HEK293T (cell line): ENCODE data around the gene IL17RD.

Experiments used
- CTCF ChIA-PET: fragments of 350-600 bp; formaldehyde crosslinking; extraction: SDS; loops from one replicate; lab custom pipeline; 2021; ENCODE audit warnings: antibody characterized with exemption, inconsistent platforms; lab: Yijun Ruan, JAX
- POLR2A ChIA-PET: fragments of 350-600 bp; formaldehyde crosslinking; extraction: SDS; loops from one replicate; lab custom pipeline; 2020; ENCODE audit warnings: antibody characterized with exemption, inconsistent platforms; lab: Yijun Ruan, JAX
- DNase-seq: peaks from one replicate; pipeline ENCODE4 v3.0.0; 2012; ENCODE audit warnings: mixed read lengths; ENCODE audit errors: extremely low spot score
- ARNT ChIP-seq: fragments of 450-650 bp; IDR thresholded peaks from 2 replicates; pipeline ENCODE4 v1.6.1; 2017; ENCODE audit warnings: mild to moderate bottlenecking
- BHLHE40 ChIP-seq: fragments of 450-650 bp; IDR thresholded peaks from 2 replicates; pipeline ENCODE4 v1.6.1; 2016; ENCODE audit warnings: mild to moderate bottlenecking, moderate library complexity, borderline replicate concordance
- CTBP1 ChIP-seq: fragments of 450-650 bp; IDR thresholded peaks from 2 replicates; pipeline ENCODE4 v1.6.1; 2016; ENCODE audit warnings: borderline replicate concordance
- ELF4 ChIP-seq: fragments of 450-650 bp; IDR thresholded peaks from 2 replicates; pipeline ENCODE4 v1.6.1; 2017; ENCODE audit warnings: antibody characterized with exemption
- FOXA1 ChIP-seq: fragments of 450-650 bp; IDR thresholded peaks from 2 replicates; pipeline ENCODE4 v1.6.1; 2016; ENCODE audit warnings: mild to moderate bottlenecking
- FOXK2 ChIP-seq: fragments of 450-650 bp; IDR thresholded peaks from 2 replicates; pipeline ENCODE4 v1.6.1; 2016; ENCODE audit warnings: mild to moderate bottlenecking
- FOXM1 ChIP-seq: fragments of 450-650 bp; IDR thresholded peaks from 2 replicates; pipeline ENCODE4 v1.6.1; 2017; ENCODE audit warnings: mild to moderate bottlenecking, borderline replicate concordance
- HDGF ChIP-seq: fragments of 450-650 bp; IDR thresholded peaks from 2 replicates; pipeline ENCODE4 v1.6.1; 2017; ENCODE audit warnings: antibody characterized with exemption, borderline replicate concordance
- L3MBTL2 ChIP-seq: fragments of 450-650 bp; conservative IDR thresholded peaks from 2 replicates; pipeline ENCODE4 v1.6.1; 2016; ENCODE audit warnings: mild to moderate bottlenecking
- LEF1 ChIP-seq: fragments of 450-650 bp; IDR thresholded peaks from 2 replicates; pipeline ENCODE4 v1.6.1; 2017; ENCODE audit warnings: mild to moderate bottlenecking, borderline replicate concordance
- NFRKB ChIP-seq: fragments of 450-650 bp; IDR thresholded peaks from 2 replicates; pipeline ENCODE4 v1.6.1; 2016; ENCODE audit warnings: mild to moderate bottlenecking, moderate library complexity
- SP1 ChIP-seq: fragments of 450-650 bp; IDR thresholded peaks from 2 replicates; pipeline ENCODE4 v1.6.1; 2017
- SUZ12 ChIP-seq: fragments of 450-650 bp; IDR thresholded peaks from 2 replicates; pipeline ENCODE4 v1.6.1; 2016; ENCODE audit warnings: mild to moderate bottlenecking
- TARDBP ChIP-seq: fragments of 450-650 bp; IDR thresholded peaks from 2 replicates; pipeline ENCODE4 v1.6.1; 2016
- ZNF384 ChIP-seq: fragments of 450-650 bp; IDR thresholded peaks from 2 replicates; pipeline ENCODE4 v1.6.1; 2016
- TF ChIP-seq, protein P1 (sequence below): fragments of 450-650 bp; IDR thresholded peaks from 2 replicates; pipeline ENCODE4 v1.6.1; 2016

IL17RD gene

DNA sequence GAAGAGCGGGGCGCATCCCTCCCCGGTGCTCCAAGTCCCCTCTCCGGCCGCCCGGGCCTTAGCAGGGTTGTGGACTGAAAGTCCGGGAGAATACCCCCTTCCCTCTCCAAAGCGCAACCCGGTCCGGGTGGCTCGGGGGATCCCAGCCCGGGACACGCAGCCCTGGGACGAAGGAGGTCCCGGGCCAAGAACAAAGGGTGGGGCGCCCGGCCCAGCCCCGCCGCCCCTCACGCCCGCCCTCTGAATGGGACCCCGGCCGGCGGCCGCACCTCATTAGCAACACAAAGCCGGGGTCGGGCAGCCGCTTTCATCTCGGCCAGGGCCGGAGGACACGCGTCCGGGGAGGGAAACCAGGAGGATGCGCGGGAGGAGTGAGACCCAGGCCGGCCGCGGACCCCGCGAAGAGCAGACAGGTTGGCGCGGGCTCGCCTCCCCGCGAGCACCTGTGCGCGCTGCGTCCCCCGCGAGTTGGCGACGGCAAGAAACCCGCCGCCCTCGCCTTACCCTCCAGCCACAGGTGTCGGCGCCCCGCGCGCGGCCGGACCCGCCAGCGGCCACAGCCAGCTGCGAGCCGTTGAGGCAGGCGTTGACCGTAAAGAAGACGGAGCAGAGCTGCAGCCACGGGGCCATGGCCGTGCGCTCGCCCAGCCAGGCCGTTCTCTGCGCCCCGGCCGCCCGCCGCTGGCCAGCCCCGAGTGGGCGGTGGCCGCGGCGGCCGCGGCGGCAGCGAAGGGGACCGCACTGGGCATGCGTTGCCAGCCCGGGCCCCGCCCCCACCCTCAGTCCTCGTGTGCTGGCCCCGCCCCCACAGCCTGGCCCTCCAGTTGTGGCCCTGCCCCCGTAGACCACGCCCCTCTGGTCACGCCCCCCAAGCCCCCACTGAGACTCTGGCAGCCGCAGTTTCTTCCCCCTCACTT, at the start of gene IL17RD:
TSS of gene IL17RD (minus strand) at position 697 of the 917 bp plus-strand sequence. CDS start at position 630, 67 bp downstream.
- CTCF ChIA-PET, result no interaction called here
- POLR2A ChIA-PET, result interaction anchor here (0.5 to 0.6 kb wide), 2 partner anchors 14 to 92 kb away, joined by 3 read pairs; no protein-coding TSS in a partner anchor
- DNase-seq, result peak; percentile 96
- TF ChIP-seq L3MBTL2 (peak; percentile 54), ZNF384 (no peak)

DNA sequence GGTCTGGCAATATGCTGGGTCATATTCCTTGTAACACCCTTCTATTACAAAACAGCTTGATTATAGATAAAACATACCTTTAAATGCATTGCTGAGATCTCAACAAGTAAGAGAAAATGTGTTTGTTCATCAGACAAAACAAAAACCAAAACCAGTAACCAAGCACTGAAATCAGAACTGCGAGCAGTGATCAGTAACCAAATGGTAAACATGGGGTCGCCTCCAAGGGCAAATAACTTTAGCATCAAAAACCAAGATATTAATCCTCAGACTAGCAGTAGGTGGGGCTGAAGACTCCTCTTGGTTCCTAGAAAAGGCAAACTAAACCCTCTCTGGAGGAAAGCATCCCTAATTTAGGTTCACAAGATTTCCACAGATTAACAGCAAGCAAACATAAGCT, 41.3 kb upstream of the IL17RD start:
- POLR2A ChIA-PET, result no interaction called here
- no peak for TF ChIP-seq FOXM1
- TF ChIP-seq ELF4, result no peak
- TF ChIP-seq SP1, result no peak
- TF ChIP-seq BHLHE40, result no peak
- TF ChIP-seq HDGF, result no peak
- TF ChIP-seq CTBP1, result no peak
- TF ChIP-seq LEF1, result no peak
- no peak for TF ChIP-seq ARNT
- no peak for TF ChIP-seq FOXA1
- TF ChIP-seq, protein P1, sequence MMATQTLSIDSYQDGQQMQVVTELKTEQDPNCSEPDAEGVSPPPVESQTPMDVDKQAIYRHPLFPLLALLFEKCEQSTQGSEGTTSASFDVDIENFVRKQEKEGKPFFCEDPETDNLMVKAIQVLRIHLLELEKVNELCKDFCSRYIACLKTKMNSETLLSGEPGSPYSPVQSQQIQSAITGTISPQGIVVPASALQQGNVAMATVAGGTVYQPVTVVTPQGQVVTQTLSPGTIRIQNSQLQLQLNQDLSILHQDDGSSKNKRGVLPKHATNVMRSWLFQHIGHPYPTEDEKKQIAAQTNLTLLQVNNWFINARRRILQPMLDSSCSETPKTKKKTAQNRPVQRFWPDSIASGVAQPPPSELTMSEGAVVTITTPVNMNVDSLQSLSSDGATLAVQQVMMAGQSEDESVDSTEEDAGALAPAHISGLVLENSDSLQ, result no peak
- no peak for TF ChIP-seq NFRKB
- no peak for TF ChIP-seq SUZ12
- TF ChIP-seq FOXK2, result no peak
- TF ChIP-seq L3MBTL2, result no peak
- TF ChIP-seq ZNF384, result no peak
- no peak for TF ChIP-seq TARDBP
- CTCF ChIA-PET, result interaction anchor here (0.7 kb wide), 1 partner anchor 33 kb away, joined by 4 read pairs; no protein-coding TSS in a partner anchor
- no peak for DNase-seq

DNA sequence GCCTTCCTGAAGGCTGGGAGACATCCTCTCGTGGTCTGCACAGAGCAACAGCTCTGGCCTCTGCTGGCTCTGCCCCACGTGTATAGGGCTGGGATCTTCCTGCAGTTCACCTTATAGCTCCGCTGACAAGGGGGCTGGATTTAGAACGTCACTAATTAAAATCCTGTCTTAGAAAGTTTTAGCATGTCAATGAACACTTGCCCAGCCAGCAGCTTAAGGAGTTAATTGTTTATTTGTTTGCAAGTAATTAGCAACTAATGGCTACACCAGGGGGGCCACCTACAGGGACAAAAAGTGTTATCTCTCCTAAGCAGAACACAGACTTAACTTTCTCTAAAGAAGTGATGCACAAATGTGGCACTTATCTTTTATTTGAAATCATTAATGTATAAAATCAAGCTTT, 34.7 kb upstream of the IL17RD start, which contains the start of gene HESX1:
TSS of gene HESX1 (minus strand) at position 84 of the 403 bp plus-strand sequence. CDS start at position 24, 60 bp downstream.
- CTCF ChIA-PET, result interaction anchor here (0.9 kb wide), 1 partner anchor 10 kb away, joined by 3 read pairs; no protein-coding TSS in a partner anchor
- DNase-seq, result no peak
- POLR2A ChIA-PET, result no interaction called here
- TF ChIP-seq ELF4 (no peak), FOXK2 (no peak), ARNT (no peak), FOXM1 (no peak), BHLHE40 (no peak), SP1 (no peak), HDGF (no peak), SUZ12 (no peak), TARDBP (no peak), ZNF384 (no peak)

DNA sequence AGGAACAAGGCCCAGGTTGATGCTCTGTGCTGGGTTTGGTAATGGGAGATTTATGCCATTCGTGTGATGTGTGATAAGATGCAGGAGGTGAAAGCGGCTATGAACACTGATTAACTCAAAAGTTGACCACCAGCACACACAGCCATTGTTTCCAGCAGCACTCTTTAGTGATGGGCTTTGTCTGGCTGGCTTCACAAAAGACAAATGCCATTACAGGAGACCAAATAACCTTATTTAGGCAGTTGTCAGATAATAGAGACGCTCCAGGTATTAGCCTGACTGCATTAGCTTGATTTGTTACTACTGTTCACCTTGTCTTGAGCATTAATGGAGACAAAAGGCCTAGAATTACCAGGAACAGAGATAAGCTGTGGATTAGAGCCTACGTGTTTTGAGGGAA, 29.5 kb upstream of the IL17RD start:
- TF ChIP-seq, protein P1, result no peak
- TF ChIP-seq BHLHE40 (no peak), L3MBTL2 (no peak), HDGF (no peak), SUZ12 (no peak), NFRKB (no peak), FOXA1 (no peak)
- no peak for DNase-seq
- CTCF ChIA-PET, result no interaction called here

DNA sequence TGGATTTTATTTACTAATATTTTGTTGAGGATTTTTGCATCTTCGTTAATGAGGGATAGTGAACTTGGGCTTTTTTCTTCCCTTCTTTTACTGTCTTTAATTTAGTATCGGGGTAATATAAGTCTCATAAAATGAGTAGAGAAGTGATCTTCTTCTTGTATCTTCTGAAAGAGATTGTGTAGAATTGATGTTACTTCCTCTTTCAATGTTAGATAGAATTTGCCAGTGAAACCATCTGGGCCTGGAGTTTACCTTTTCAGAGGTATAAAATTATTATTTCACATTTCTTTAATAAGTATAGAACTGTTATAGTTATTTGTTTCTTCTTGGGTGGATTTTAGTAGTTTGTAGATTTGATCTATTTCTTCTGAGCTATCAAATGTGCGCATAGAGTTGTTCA, 26.9 kb upstream of the IL17RD start:
- TF ChIP-seq ZNF384 (no peak), BHLHE40 (no peak)
- no peak for DNase-seq
- ChIA-PET POLR2A (no interaction called here), CTCF (no interaction called here)

More for the DNA sequence above, 29.5 kb upstream of the IL17RD start:
- POLR2A ChIA-PET, result no interaction called here

DNA sequence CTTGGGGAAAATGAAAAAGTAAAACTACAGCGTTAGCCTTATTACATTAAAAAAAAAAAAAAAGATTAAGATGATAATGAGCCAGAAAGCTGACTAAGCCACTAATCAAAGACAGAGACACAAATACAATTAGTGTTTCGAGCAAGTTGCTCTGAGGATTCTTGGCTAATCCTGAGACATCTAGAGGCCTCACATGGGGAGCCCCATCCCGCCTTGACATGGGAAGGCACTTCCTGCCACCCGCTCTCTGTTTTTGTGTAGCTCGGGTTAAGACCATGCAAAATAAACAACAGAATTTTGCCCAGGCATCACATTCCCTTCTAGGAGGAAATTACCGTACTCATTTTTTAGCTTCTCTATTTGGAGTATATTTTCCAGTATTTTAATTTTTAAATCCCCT, 19.4 kb upstream of the IL17RD start:
- DNase-seq, result no peak
- CTCF ChIA-PET, result interaction anchor here (0.6 to 0.8 kb wide), 2 partner anchors 25 to 1046 kb away, joined by 3 to 4 read pairs; no protein-coding TSS in a partner anchor
- POLR2A ChIA-PET, result no interaction called here
- TF ChIP-seq HDGF (no peak), FOXK2 (no peak), ELF4 (no peak), FOXA1 (no peak), BHLHE40 (no peak), SUZ12 (no peak), LEF1 (no peak), L3MBTL2 (no peak), SP1 (no peak), NFRKB (no peak), TARDBP (no peak), ARNT (no peak), CTBP1 (no peak), ZNF384 (no peak), FOXM1 (no peak)
- TF ChIP-seq, protein P1, result no peak
